ENCODE measurements around the gene CNIH4. TPM values are rescaled to one million over a fixed set of nuclear protein-coding genes. Genes with fewer than 3 reads are reported as not detected.
"Not testable (repeated sequence)": the region's sequence is repeated elsewhere in the genome, so short reads cannot be mapped to it uniquely, and the experiment has no call there.

CNIH4 gene
- total and polyA plus RNA-seq, 2 of the 4 experiments (the other 2 are of a cell fraction), result 29.7 to 73.1 TPM

GRCh38 chr1:224308064-224308463 lies 48.6 kb upstream of the CNIH4 start:
- Histone ChIP-seq H3K14ac (replicated peaks; ENCODE audit: low read depth, low read length) (no peak overlapping the region), H4K5ac (ENCODE audit: low read depth, low read length) (no peak overlapping the region), H3K56ac (ENCODE audit: extremely low read depth, insufficient read depth, low read length) (no peak overlapping the region), H2BK15ac (ENCODE audit: low read depth, low read length) (no peak overlapping the region), H4K20me1 (ENCODE audit: insufficient read depth, low read length) (no peaks in the 10 kb centered on the region), H3K4me3 (ENCODE audit: insufficient read depth, low read depth, low read length) (no peak overlapping the region), H3K9me1 (ENCODE audit: insufficient read depth, low read length) (peaks cover 2% of the 10 kb centered on the region; the same call in 1 of the 2 replicates), H3K79me1 (ENCODE audit: low read depth in 1 of 2, low read length in 2 of 2) (peaks cover 4 to 15% of the 10 kb centered on the region in 2 experiments; a peak in 2 of 4 replicates), H2AK5ac (ENCODE audit: low read depth, low read length) (no peak overlapping the region), H3K4ac (ENCODE audit: low read depth, low read length) (no peak overlapping the region), H3K27ac (ENCODE audit: insufficient read depth, low read length) (no peak overlapping the region), H3K23ac (ENCODE audit: low read depth, low read length) (no peak overlapping the region), H3K9me3 (ENCODE audit: control insufficient read depth, insufficient read depth, low read length) (no peaks in the 10 kb centered on the region), H3K36me3 (ENCODE audit: control insufficient read depth, insufficient read depth, low read length) (peaks cover 21% of the 10 kb centered on the region), H2BK120ac (ENCODE audit: low read depth, low read length) (no peak overlapping the region), H2AFZ (replicated peaks; ENCODE audit: low read length, poor library complexity) (no peak overlapping the region), H2BK20ac (ENCODE audit: low read depth, low read length) (no peak overlapping the region), H3K4me2 (ENCODE audit: low read depth, low read length) (no peak overlapping the region), H2BK5ac (ENCODE audit: low read depth, low read length, poor library complexity, severe bottlenecking) (no peak overlapping the region), H4K8ac (ENCODE audit: low read depth in 2 of 2, low read length in 2 of 2) (no peak overlapping the region), H3K18ac (ENCODE audit: low read depth, low read length) (no peak overlapping the region), H3K9ac (ENCODE audit: low read depth, low read length) (no peak overlapping the region), H4K91ac (ENCODE audit: insufficient read depth, low read depth, low read length) (no peak overlapping the region), H3K27me3 (ENCODE audit: control insufficient read depth, insufficient read depth, low read length) (no peaks in the 10 kb centered on the region), H3K4me1 (ENCODE audit: control insufficient read depth, insufficient read depth, low read length) (no peaks in the 10 kb centered on the region; the same call in 1 of the 2 replicates), H2AK9ac (replicated peaks; ENCODE audit: low read depth, low read length, poor library complexity) (no peak overlapping the region)
- in situ Hi-C loops (cut with MboI; ENCODE audit: low sequenced_read_pairs), result no loop called here
- intact Hi-C loops (cut with micrococcal nuclease), result no loop called here
- dilution Hi-C loops (cut with HindIII; ENCODE audit: low sequenced_read_pairs, unreplicated experiment), result no loop called here
- ChIA-PET POLR2A (ENCODE audit: unreplicated experiment) (no interaction called here), CTCF (no interaction called here)
- no peak for DNase-seq
- ATAC-seq (ENCODE audit: low read depth), result no peak
- BruUV-seq (replicated peaks), result no TSS peak
- WGBS, 2 experiments (ENCODE audit: extremely low coverage in 2 of 2, insufficient read length in 1 of 2), result 40% methylated on average over 1 of the region's 3 CpGs; no CpG with 5 or more reads in 1 of the 2 experiments
- TF ChIP-seq MAFK (IDR thresholded peaks at IDR 0.05; ENCODE audit: low read depth, low read length) (peak; percentile 65), POLR2A (IDR thresholded peaks at IDR 0.05; ENCODE audit: low read depth, low read length) (no peak), FOS (IDR thresholded peaks at IDR 0.05; ENCODE audit: low read depth, low read length) (no peak)

DNA sequence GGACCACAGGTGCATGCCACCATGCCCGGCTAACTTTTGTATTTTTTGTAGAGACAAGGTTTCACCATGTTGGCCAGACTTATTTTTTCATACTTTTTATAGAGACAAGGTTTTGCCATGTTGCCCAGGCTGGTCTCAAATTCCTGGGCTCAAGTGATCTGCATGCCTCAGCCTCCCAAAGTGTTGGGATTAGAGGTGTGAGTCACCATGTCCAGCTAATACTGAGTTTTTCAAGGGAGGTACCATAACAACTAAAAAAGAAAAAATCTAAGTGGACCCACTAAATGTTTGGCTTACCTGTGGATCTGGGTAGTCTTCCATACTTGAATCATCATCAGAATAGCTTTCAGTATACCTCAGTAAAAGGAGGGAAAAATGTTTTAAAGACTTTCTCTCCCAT lies 45.2 kb upstream of the CNIH4 start:
- H4K91ac ChIP-seq (ENCODE audit: insufficient read depth, low read depth, low read length); intact Hi-C loops (cut with micrococcal nuclease); POLR2A ChIA-PET (ENCODE audit: unreplicated experiment); H3K4ac ChIP-seq (ENCODE audit: low read depth, low read length); dilution Hi-C loops (cut with HindIII; ENCODE audit: low sequenced_read_pairs, unreplicated experiment); H3K56ac ChIP-seq (ENCODE audit: extremely low read depth, insufficient read depth, low read length); H3K27me3 ChIP-seq (ENCODE audit: control insufficient read depth, insufficient read depth, low read length); H2BK5ac ChIP-seq (ENCODE audit: low read depth, low read length, poor library complexity, severe bottlenecking); H3K27ac ChIP-seq (ENCODE audit: insufficient read depth, low read length); H2BK20ac ChIP-seq (ENCODE audit: low read depth, low read length); H4K20me1 ChIP-seq (ENCODE audit: insufficient read depth, low read length); H2BK120ac ChIP-seq (ENCODE audit: low read depth, low read length); H3K9me1 ChIP-seq (ENCODE audit: insufficient read depth, low read length); in situ Hi-C loops (cut with MboI; ENCODE audit: low sequenced_read_pairs); H4K8ac ChIP-seq (ENCODE audit: low read depth in 2 of 2, low read length in 2 of 2); H2AK9ac ChIP-seq (replicated peaks; ENCODE audit: low read depth, low read length, poor library complexity); H3K9ac ChIP-seq (ENCODE audit: low read depth, low read length); H2AFZ ChIP-seq (replicated peaks; ENCODE audit: low read length, poor library complexity); H3K4me3 ChIP-seq (ENCODE audit: insufficient read depth, low read depth, low read length); H2BK15ac ChIP-seq (ENCODE audit: low read depth, low read length); H2AK5ac ChIP-seq (ENCODE audit: low read depth, low read length); H3K18ac ChIP-seq (ENCODE audit: low read depth, low read length); H3K9me3 ChIP-seq (ENCODE audit: control insufficient read depth, insufficient read depth, low read length); H3K4me2 ChIP-seq (ENCODE audit: low read depth, low read length); H3K23ac ChIP-seq (ENCODE audit: low read depth, low read length); BruUV-seq (replicated peaks); H3K4me1 ChIP-seq (ENCODE audit: control insufficient read depth, insufficient read depth, low read length); H4K5ac ChIP-seq (ENCODE audit: low read depth, low read length); H3K14ac ChIP-seq (replicated peaks; ENCODE audit: low read depth, low read length): not testable (repeated sequence)
- H3K79me1 ChIP-seq (ENCODE audit: low read depth in 1 of 2, low read length in 2 of 2), result peaks cover 4 to 18% of the 10 kb centered on the region in 2 experiments
- no CpG with 5 or more reads among the region's 1 CpG for WGBS, 2 experiments (ENCODE audit: extremely low coverage in 2 of 2, insufficient read length in 1 of 2)
- DNase-seq (peak; percentile 35), ATAC-seq (ENCODE audit: low read depth) (peak; percentile 63; the same call in 1 of the 2 replicates)
- CTCF ChIA-PET, result interaction anchor here (1.0 kb wide), 1 partner anchor 92 kb away, joined by 3 read pairs; no protein-coding TSS in a partner anchor
- peaks cover 20% of the 10 kb centered on the region for H3K36me3 ChIP-seq (ENCODE audit: control insufficient read depth, insufficient read depth, low read length)
